Measurements from ENCODE around the gene FBXO45. TPM values are rescaled to one million over a fixed set of nuclear protein-coding genes. Genes with fewer than 3 reads are reported as not detected.

Gene FBXO45
- total and polyA plus RNA-seq, 2 donors (not counting 1 experiment from before 2014, with no cell fraction given): 0.98 to 4.7 TPM

- no peak overlapping the region for H3K9ac ChIP-seq (ENCODE audit: low read length)
- no peak overlapping the region for H3K4me2 ChIP-seq (replicated peaks; ENCODE audit: low read depth, low read length, poor library complexity, severe bottlenecking)
- ChIA-PET CTCF (interaction anchor here (1.4 kb wide), 1 partner anchor 9 kb away, joined by 5 read pairs; no protein-coding TSS in a partner anchor), POLR2A (no interaction called here)
- DNase-seq (no peak), ATAC-seq (ENCODE audit: low read depth) (no peak)
- no peak overlapping the region for H2AFZ ChIP-seq (ENCODE audit: insufficient read depth, low read depth, low read length, poor library complexity, severe bottlenecking)
- TF ChIP-seq EZH2 (IDR thresholded peaks at IDR 0.05; ENCODE audit: borderline replicate concordance, insufficient read depth, low read depth, low read length, poor library complexity, severe bottlenecking) (no peak), CTCF (IDR thresholded peaks at IDR 0.05) (no peak)
- H3K9me3 ChIP-seq (ENCODE audit: control extremely low read depth in 1 of 3, control insufficient read depth in 2 of 3, insufficient read depth in 1 of 3, low read length in 2 of 3): no peaks in the 10 kb centered on the region
- H3K27ac ChIP-seq (ENCODE audit: low read length in 2 of 2): no peak overlapping the region
- H3K4me3 ChIP-seq (ENCODE audit: control extremely low read depth in 1 of 5, extremely low read depth in 1 of 5, insufficient read depth in 1 of 5, low read depth in 2 of 5, low read length in 4 of 5): no peak overlapping the region
- 90% methylated on average over 2 of the region's 5 CpGs for WGBS (ENCODE audit: insufficient coverage)
- peaks cover 16% of the 10 kb centered on the region for H3K4me1 Mint-ChIP-seq
- H3K9me3 Mint-ChIP-seq (ENCODE audit: insufficient read depth): no peaks in the 10 kb centered on the region
- H4K20me1 ChIP-seq (ENCODE audit: control insufficient read depth, insufficient read depth, low read length, poor library complexity, severe bottlenecking): no peaks in the 10 kb centered on the region
- peaks cover 0 to 4% (median 2%) of the 10 kb centered on the region in 4 experiments for H3K27me3 ChIP-seq (replicated peaks in 1 of 4; ENCODE audit: control extremely low read depth in 1 of 4, control insufficient read depth in 3 of 4, insufficient read depth in 4 of 4, low read length in 3 of 4)
- intact Hi-C loops (cut with micrococcal nuclease): loop anchor here (10.0 kb wide), 1 partner anchor 235 kb away; no protein-coding TSS in a partner anchor
- no peak overlapping the region for H3K27ac Mint-ChIP-seq
- H3K79me2 ChIP-seq (ENCODE audit: control insufficient read depth, insufficient read depth, low read length): no peaks in the 10 kb centered on the region
- H3K27me3 Mint-ChIP-seq: peaks cover 15% of the 10 kb centered on the region
- H3K4me1 ChIP-seq (ENCODE audit: control insufficient read depth in 2 of 2, insufficient read depth in 2 of 2, low read length in 2 of 2): peaks cover 0 to 3% of the 10 kb centered on the region in 2 donors
- no peak overlapping the region for H3K4me3 Mint-ChIP-seq
- H3K36me3 ChIP-seq (replicated peaks in 1 of 2; ENCODE audit: control extremely low read depth in 1 of 2, control insufficient read depth in 1 of 2, extremely low read depth in 1 of 2, insufficient read depth in 2 of 2, low read length in 1 of 2): no peaks in the 10 kb centered on the region
Observed at GRCh38 chr3:196599734-196600128, 31.3 kb downstream of the FBXO45 start.

GRCh38 chr3:196600359-196600758 lies 31.9 kb downstream of the FBXO45 start:
- ChIA-PET CTCF (interaction anchor here (1.4 kb wide), 1 partner anchor 9 kb away, joined by 5 read pairs; no protein-coding TSS in a partner anchor), POLR2A (no interaction called here)
- Histone ChIP-seq H3K36me3 (replicated peaks in 1 of 2; ENCODE audit: control extremely low read depth in 1 of 2, control insufficient read depth in 1 of 2, extremely low read depth in 1 of 2, insufficient read depth in 2 of 2, low read length in 1 of 2) (no peaks in the 10 kb centered on the region), H3K4me3 (ENCODE audit: control extremely low read depth in 1 of 5, extremely low read depth in 1 of 5, insufficient read depth in 1 of 5, low read depth in 2 of 5, low read length in 4 of 5) (no peak overlapping the region), H3K4me1 (ENCODE audit: control insufficient read depth in 2 of 2, insufficient read depth in 2 of 2, low read length in 2 of 2) (peaks cover 0 to 3% of the 10 kb centered on the region in 2 donors), H3K27ac (ENCODE audit: low read length in 2 of 2) (no peak overlapping the region), H3K9ac (ENCODE audit: low read length) (no peak overlapping the region), H2AFZ (ENCODE audit: insufficient read depth, low read depth, low read length, poor library complexity, severe bottlenecking) (no peak overlapping the region), H3K4me2 (replicated peaks; ENCODE audit: low read depth, low read length, poor library complexity, severe bottlenecking) (no peak overlapping the region), H3K27me3 (replicated peaks in 1 of 4; ENCODE audit: control extremely low read depth in 1 of 4, control insufficient read depth in 3 of 4, insufficient read depth in 4 of 4, low read length in 3 of 4) (peaks cover 0 to 4% (median 2%) of the 10 kb centered on the region in 4 experiments), H3K79me2 (ENCODE audit: control insufficient read depth, insufficient read depth, low read length) (no peaks in the 10 kb centered on the region), H3K9me3 (ENCODE audit: control extremely low read depth in 1 of 3, control insufficient read depth in 2 of 3, insufficient read depth in 1 of 3, low read length in 2 of 3) (no peaks in the 10 kb centered on the region), H4K20me1 (ENCODE audit: control insufficient read depth, insufficient read depth, low read length, poor library complexity, severe bottlenecking) (no peaks in the 10 kb centered on the region)
- Mint-ChIP-seq H3K27ac (no peak overlapping the region), H3K9me3 (ENCODE audit: insufficient read depth) (no peaks in the 10 kb centered on the region), H3K4me1 (peaks cover 17% of the 10 kb centered on the region), H3K4me3 (no peak overlapping the region), H3K27me3 (peaks cover 15% of the 10 kb centered on the region)
- DNase-seq (no peak), ATAC-seq (ENCODE audit: low read depth) (no peak)
- TF ChIP-seq CTCF (IDR thresholded peaks at IDR 0.05) (no peak), EZH2 (IDR thresholded peaks at IDR 0.05; ENCODE audit: borderline replicate concordance, insufficient read depth, low read depth, low read length, poor library complexity, severe bottlenecking) (no peak)
- intact Hi-C loops (cut with micrococcal nuclease): loop anchor here (10.0 kb wide), 1 partner anchor 234 kb away; no protein-coding TSS in a partner anchor
- 100% methylated on average over 3 of the region's 7 CpGs for WGBS (ENCODE audit: insufficient coverage)
